Measurements from ENCODE around the gene C1orf159.
A peak's percentile ranks its signal among the peaks of the same experiment; 100 is the strongest.

C1orf159 gene

DNA sequence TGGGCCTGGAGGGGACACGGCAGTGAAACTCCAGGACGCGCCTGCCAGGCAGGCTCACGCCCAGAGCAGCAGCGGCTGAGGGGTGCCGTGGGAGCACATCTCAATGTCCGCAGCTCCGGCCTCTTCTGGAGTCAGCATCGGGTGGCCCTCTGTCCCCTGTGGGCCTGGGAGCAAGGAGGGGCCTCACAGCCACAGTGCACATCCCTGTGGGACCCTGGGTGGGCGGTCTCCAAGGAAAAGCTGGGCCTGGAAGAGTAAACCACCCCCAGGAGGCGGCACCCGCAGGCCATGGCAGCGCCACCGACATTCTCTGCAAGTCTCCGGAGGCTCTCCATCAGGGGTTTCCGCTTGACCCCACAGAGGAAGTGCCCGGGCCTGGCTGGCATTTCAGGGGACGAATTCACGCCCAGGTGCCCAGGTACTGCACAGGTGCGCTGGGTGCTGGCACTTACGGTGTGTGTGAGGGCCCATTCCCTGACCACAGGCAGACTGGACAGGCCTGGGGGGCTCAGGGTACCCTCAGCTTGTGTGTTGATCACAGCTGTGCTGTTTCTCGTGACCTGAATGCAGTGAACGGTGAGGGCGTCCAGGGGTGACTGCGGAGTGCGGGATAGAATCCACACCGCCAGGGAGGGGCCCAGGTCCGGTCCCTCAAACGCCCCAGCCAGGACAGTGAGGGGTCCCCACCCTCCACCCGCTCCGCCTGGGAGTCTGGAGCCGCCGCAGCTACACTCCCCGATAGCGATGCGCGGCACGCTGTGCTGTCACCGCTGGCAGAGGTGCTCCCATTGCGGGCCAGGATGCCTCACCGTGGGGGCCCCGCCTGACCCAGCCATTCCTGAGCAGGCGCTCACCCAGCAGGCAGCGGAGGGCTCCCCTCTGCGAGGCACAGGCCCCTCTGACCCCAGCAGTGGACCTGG lies 25.2 kb downstream of the C1orf159 start:
- no peak for DNase-seq

DNA sequence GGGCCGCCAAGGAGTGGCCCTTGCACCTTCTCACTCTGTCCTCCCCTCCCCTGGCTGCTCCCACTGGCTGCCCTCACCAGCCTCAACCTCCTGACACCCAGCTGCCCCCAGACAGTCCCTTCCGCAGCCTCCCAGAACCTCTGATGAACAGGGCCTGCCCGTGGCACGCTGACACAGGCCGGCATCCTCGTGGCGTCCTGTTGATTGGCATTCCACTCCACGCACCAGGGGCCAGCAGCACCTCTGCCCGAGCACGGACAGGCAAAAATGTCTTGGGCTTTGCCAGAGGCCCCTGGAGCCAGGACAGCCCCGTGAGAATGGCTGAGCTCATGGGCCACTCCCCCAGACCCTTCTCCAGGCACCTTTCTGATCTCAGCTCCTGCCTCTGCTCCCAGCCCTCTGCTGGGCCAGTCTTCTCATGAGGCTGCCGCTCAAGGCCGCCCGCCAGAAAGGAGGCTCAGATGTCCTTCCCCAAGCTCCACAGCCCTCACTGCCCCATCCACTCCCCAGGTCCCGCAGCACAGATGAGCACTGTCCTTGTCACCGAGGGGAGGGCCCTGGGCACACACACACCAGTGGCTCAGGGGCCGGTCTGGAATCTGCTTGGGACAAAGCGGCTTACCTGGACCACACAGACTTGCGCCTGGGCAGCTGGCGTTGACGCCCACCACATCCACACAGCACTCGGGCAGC lies 26.0 kb downstream of the C1orf159 start:
- DNase-seq, result no peak

DNA sequence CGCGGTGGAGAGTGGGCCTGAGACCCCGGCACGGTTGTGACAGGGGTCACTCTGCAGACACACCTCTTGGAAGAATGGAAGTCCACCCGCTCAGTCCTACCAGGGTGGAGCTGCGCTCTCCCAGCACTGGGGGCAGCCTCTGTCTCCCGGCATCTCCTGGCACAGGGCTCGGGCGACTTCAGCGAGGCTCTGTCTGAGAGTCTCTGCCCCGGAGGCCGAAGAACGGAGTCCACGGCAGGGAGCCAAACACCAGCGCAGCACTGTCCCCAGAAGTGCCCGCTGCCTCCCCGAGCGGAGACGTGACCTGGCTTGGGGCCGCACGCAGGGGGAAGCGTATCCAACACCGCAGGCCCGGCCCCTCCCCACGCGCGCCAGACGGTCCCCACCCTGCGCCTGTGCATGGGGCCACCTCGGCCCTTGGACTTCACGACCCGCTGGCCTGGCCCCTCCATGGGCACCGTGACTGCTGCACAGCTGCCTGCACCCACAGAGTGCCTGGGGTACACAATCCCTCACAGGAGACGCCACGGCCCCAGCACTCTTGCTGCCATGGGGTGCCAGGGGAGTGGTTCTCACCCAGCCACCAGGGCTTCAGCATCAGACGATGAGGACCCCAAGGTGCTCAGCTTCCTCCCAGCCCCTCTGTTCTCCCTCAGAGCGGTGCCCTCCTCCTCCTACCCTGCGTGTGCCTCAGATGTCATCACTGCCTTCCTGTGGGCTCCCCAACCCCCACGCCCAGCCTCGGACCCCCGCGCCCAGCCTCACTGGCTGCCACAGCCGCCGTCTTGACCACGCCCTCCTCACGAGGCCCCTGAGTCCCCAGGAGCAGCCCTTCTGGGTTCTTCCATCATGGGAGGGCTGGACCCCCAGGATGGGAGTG lies 26.8 kb downstream of the C1orf159 start:
- no peak for DNase-seq

DNA sequence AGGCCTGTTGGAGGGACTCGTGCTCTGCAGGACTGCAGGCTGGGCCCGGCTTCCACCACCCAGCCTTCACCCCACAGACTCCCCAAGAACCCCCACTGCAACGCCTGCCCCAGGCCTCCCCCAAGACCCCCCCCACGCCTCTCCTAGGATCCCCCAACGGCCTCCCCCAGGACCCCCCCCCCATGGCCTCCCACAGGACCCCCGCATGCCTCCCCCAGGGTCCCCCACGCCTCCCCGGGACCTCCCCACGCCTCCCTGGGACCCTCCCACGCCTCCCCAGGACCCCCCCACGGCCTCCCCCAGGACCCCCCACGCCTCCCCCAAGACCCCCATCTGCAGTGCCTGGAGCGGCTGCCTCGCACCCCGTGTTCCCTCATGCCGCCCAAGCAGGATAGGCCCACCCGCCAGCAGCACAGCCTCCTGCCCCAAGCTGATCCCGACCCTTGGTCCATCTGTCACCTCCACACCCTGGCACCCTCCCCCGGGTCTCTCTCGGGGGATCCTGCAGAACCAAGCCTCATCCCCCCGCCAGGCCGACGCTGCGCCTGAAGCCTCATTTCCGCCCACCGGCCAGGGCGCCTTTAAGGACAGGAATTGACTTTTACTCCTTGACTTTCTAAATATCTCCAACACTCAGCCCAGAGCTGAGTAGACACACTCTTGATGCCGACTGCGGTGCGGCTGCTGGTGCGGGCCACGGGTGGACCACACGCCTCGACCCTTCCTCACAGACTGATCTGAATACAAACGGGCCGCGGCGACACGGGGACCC lies 27.7 kb downstream of the C1orf159 start:
- no peak for DNase-seq

DNA sequence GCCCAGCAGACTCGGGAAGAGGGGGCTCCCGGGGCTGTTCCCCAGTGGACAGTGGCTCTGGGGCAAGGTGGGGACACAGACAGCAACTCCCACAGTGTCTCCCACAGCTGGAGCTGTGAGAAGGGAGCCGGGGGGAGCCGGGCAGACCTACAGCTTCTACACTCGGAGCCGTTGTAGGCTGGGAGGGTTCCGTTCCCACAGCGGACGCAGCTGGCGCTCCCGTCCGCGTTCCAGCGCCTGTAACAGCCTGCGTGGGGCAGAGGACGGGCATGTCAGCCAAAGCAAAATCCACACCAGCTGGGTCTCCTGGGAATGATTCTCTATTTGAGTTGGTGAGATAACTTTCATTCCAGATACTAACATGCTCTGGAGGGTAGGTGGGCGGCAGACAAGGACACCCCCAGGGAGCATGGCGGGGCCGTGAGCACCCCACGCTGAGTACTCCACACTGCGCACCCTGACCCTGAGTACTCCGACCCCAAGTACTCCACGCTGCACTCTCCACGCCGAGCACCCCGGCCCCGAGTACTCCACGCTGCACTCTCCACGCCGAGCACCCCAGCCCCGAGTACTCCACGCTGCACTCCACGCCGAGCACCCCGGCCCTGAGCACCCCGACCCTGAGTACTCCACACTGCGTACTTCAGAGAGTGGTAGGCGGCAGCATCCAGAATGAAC lies 28.4 kb downstream of the C1orf159 start:
- DNase-seq, result no peak

DNA sequence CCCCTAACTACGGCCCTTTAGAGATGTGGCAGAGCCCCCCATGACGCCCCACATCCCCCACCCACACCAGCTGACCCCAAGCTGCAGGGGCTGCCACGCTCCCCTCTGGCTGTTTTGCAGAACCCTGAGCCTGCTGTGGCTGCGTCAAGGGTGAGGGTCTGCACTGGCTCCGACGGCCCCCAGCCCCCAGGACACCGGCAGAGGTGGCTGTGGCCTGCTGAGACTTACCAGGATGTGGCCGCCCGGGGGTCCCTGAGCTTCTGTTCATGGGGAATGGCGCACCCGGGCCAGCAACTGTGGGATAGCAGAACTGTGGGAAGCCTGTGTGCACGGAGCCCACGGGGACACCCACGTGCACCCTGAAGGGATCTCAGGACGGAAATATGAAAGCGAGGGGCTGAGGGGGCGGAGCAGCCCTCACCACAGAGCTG lies 29.0 kb downstream of the C1orf159 start:
- no peak for DNase-seq

DNA sequence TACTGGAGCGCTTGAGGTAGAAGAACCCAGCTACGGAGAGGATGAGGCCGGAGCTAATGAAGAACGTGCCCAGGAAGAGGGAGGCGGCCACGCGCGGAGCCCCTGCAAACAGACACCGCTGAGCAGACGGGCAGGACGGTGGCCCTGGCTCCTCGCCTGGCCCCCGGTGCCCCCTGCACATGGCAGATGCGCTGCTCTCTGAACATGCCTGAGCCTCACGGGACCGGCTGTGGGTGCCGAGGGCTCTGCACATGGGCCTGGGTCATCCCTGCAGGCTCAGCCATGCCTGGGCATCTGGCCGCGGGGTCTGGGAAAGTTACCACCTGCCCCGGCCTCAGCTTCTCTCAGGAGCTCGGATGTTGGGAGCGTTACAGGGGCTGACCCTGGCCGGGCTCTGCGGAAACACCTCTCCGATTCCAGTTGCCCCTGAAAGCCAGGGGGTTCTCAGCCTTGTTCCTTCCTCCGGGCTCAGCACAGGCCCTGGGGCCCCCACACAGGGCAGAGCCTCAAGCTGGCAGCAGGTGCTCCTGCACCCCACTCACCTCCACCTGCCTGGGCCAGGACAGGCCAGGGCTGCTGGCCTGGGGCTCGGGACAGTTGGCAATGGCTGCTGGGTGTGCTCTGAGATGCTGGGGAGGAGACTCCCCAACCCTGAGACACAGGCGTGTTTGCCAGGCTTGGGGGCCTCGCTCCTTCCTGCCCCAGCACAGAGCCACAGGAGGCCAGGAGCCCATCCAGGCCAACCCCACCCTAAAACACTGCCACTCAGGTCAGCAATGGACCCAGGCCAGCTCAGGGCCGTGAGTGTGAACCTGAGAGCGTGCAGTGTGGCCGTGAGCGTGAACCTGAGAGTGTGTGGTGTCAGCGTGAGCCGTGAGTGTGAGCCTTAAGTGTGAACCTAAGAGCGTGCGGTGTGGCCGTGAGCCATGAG lies 29.7 kb downstream of the C1orf159 start:
- DNase-seq, result no peak

DNA sequence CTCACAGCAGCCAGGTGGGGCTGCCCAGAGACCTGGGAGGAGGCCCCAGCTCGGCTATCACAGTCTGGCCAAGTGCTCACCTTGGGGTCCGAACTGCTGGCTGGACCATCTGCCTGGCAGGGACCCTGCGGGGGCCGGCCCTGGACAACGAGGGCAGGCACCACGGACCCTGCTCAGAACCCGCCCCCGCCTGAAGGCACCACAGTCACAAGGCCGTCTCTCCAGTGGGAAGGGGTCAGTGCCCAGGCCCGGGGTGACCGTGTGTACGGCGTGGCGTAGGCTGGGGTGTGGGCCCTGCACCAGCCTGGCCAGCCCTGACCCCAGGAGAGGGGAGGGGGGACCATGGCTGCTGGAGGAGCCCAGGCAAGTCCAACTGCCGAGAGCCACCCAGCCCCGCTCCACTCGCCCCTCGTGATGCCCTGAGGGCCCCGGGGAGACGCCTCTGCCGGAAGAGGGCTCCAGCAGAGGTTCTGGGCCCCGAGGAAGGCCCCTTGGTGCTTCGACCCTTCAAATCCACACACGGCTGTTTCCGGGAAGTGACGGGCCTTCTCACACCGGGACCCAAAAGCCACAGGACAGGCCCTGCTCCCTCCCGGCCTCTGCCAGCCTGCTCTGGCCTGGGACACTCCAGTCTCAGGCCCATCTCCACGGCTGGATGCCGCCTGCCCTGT lies 30.6 kb downstream of the C1orf159 start:
- DNase-seq, result no peak

DNA sequence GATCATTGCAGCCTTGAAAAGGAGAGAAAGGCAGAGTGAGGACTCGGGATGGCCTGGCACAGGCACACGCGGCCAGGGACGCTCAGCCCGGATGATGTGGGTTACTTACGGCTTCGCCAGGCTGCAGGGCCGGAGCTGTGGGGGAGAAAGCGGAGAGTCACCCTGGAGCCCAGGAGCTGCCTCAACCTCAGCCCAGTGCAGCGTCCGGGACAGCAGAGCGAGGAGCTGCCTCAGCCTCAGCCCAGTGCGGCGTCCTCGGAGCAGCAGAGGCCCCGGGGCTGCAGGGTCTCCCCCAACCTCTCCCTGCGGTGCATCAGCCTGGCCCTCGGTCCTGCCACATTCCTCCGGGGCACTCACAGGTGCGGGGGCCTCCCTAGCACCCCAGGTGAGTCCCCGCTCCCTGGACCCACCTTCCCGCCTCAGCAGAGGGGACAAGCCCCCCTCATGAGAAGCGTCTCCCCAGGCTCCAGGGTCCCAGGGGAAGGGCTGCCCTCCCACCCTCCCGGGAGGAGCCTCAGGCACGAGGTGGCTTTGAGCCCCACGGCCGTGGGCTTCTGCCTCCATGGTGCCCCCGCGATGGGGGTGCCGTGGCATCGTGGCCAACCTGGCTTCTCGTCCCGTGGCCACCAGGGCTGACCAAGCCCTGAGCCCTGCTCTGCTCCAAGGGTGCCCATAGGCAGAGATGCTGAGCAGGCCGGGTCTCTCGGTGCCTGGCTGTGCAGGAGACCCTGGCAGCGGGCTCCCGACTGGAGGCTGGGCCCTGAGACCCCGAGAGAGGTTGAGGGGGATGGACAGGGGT lies 31.3 kb downstream of the C1orf159 start:
- no peak for DNase-seq

DNA sequence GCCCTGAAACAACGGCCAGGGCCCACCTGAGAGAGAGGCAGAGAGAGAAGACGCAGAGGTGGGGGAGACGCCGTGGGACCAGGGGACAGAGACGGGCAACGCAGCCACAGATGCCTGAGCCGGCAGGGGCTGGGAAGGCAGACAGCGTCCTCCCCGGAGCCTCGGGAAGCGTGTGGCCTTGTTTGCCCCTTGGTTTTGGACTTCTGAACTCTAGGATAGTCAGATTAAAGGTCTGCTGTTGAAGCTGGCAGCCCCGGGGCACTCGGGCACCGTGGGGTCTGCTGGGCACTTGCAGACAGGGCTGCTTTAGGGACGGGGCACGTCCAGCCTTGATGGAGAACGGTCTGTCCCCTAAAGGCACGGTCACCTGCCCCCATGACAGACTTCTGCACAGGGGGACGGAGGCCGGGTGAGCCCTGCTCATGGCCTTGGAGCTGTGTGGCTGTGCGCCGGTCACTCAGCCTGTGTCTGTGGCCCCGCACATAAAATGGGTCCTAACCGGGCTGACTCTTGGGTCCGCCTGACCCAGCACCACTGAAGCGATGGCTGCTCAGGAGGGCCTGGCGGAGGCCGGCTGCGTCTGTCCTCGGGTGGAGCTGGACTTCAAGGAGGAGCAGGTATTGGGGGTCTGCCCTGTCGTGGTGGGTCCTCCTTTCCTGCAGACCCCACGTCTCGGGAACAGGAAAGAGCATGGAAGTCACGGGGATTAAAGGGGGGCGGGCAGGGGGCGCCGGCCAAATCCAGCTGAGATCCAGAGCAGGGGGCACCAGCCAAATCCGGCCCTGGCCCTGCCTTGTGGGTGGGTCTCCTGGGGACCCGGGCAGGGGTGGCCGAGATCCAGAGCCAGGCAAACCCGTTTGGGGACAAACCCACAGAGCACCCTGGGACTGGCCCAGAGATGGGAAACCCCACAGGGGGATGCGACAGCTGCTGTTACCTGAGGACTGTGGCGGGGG lies 32.2 kb downstream of the C1orf159 start:
- DNase-seq, result no peak

DNA sequence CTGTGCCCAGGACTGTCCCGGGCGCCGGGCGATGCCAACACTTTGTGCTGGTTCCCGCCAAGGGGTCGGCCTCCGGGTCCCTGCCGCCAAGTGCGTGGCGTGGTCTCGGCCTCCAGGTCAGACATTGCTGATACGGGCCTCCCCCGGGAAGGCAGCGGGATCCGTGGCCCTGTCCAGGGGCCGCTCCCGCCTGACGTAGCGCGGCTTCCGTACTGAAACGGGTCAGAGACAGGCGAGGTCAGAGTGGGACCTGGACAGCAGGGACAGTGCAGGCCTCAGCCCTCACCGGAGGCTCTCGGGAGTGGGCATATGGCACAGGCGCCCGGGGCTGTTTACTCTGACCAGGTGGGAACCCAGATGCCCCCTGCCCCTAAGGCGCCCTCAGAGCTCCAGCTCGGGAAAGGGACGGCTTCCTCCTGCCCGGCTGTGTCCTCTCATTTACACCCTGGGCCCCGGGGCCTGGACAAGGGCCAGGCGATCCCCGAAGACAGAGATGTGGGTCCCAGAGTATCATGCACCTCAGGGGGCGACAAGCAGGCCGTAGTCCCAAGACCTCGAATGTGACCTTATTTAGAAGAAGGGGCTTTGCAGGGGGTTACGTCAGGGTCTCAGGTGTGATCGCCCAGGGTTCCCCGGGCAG lies 33.0 kb downstream of the C1orf159 start:
- no peak for DNase-seq

DNA sequence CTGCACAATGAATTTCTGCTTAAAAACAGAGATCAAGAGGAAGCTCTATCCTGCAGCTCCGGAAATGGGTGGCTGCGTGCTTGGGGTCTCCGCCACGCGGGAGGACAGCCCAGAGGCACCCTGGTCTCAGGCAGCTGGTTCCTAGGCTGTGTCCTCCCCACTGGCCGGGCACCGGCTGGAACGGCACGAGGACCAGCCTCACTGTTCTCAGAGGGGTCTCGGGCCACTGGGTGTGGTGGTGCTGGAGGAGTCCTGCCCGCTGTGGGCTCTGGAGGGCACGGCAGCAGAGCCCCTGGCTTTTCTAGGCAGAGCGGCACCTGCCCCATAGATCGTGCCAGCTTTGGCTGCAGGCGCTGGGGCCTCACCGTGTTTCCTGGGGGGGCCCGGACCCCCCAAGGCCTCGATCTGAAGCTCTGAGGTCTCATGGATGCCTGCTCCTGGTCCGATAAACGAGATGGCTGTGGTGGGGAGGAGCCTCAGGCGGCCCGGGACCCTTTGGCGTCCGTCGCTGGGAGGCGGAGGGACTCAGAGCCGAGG lies 33.6 kb downstream of the C1orf159 start:
- no peak for DNase-seq

DNA sequence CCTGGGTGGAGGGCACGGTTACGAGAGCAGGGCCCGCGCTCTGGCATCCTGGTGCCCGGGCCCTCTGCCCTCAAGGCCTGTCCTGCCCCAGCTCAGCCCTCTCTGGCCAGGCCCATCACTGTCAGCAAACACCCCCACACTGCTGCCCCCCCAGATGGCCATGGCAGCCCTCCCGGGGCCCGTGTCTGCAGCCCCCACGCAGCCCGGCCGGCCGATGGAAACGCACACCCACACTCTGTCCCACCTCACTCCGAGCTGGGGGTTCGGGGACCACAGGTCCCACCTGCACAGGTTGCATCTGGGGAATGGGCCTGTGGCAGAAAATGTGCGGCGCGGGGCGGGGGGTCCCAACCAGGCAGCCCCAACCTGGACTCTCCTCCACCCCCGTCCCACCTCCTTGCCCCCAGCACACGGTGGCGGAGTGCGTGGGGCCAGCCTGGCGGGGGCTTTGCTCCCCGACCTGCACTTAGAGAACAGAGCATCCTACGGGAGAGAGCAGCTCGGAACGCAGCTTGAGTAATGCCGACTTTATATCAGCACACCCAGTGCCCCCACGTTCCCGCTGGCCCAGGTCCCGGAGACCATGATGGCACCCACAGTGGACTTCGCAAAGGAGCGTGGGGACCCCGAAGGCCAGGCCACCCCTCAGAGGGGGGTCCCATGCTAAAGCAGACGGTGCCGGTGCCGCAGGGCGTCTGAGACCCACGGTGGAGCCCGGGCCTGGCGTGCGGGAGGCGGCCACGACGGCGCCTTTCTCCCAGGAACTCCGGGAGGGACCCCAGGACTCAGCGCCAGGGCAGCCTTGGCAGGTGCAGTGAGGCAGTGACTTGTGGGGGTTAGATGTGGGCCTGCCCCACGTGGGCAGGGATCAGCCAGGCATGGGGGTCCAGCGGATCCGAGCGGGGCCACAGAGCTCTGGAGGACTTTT lies 34.3 kb downstream of the C1orf159 start:
- DNase-seq, result no peak

DNA sequence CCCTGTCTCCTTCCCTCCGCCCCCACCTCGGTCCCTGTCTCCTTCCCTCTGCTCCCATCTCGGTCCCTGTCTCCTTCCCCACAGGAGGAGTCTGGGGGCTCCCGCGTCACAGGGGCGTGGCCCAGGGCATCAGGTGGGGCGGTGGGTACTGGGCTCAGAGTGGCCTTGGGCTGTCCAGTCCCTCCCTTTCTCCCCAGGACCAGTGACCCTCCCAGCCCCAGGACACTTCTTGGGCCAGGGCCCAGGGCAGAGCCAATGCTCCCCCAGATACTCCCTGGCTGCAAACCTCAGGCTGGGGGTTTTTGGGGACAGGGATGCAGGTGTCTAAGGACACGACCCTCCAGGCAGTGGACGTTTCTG lies 35.0 kb downstream of the C1orf159 start:
- no peak for DNase-seq

DNA sequence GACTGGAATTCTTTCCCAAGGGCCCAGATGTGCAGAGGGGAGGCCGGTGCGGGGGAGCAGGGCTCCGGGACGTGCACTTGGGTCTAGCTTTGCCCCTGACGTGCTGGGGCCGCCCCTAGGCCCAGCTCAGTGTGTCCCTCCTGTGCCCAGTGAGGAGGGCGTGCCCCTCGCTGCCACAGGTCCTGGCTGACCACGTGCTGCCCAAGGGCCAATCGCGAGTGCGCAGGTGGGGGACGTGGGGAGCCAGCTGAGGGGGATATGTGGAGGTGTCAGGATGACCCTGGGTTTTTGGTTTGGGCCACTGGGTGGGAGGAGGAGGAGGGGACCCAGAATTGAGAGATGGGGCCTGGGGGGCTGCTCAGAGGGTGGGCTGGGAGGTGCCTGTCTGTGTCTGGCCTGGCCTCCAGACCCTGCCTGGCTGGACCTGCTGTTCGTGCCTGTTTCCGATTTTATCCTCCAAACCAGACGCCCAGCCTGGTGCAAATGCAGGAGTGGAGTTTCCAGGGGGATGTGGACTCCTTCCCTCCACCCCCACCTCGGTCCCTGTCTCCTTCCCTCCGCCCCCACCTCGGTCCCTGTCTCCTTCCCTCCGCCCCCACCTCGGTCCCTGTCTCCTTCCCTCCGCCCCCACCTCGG lies 35.6 kb downstream of the C1orf159 start:
- peak; percentile 65 for DNase-seq

All from NCI-H526 treated with DMSO at 0.1 percent for 48 hours (cell line).